GM23248 (cell line): Measurements from ENCODE around the gene MPP7.

ENCODE experiments used
- EZH2 ChIP-seq: fragments of 200-600 bp; sonication (generic); IDR thresholded peaks from 2 replicates; pipeline ENCODE4 v1.6.1; 2018; ENCODE audit warnings: antibody characterized with exemption, mild to moderate bottlenecking; ENCODE audit not compliant: insufficient read depth, poor library complexity, severe bottlenecking
- EZH2phosphoT487 ChIP-seq: fragments of 200-600 bp; sonication (generic); IDR thresholded peaks from 2 replicates; pipeline ENCODE4 v1.6.1; 2018; ENCODE audit warnings: antibody characterized with exemption, moderate library complexity, mild to moderate bottlenecking, low read depth; ENCODE audit not compliant: insufficient read depth

GRCh38 chr10:28302638-28303488 is at the start of gene MPP7:
- TF ChIP-seq EZH2, result no peak
- TF ChIP-seq EZH2phosphoT487, result no peak
